Osteocyte (in vitro differentiated cells): ENCODE results near the gene PLXNC1. TPM values are rescaled to one million over a fixed set of nuclear protein-coding genes. Genes with fewer than 3 reads are reported as not detected.

ENCODE experiments used
- DNase-seq: peaks from one replicate; pipeline ENCODE4 v3.0.0; 2021; ENCODE audit warnings: mixed read lengths; ENCODE audit not compliant: unreplicated experiment; ENCODE audit errors: extremely low spot score
- H3K27ac Mint-ChIP-seq: one replicate; pipeline ENCODE4 v1.8.0; 2021; ENCODE audit warnings: mild to moderate bottlenecking, mixed read lengths; ENCODE audit not compliant: unreplicated experiment
- H3K27me3 Mint-ChIP-seq: one replicate; pipeline ENCODE4 v1.8.0; 2021; ENCODE audit warnings: mixed read lengths; ENCODE audit not compliant: unreplicated experiment
- H3K36me3 Mint-ChIP-seq: one replicate; pipeline ENCODE4 v1.8.0; 2021; ENCODE audit warnings: mixed read lengths; ENCODE audit not compliant: unreplicated experiment
- H3K4me1 Mint-ChIP-seq: one replicate; pipeline ENCODE4 v1.8.0; 2021; ENCODE audit warnings: mixed read lengths; ENCODE audit not compliant: unreplicated experiment
- H3K4me3 Mint-ChIP-seq: one replicate; pipeline ENCODE4 v1.8.0; 2021; ENCODE audit warnings: mild to moderate bottlenecking, moderate library complexity, mixed read lengths; ENCODE audit not compliant: unreplicated experiment
- H3K9me3 Mint-ChIP-seq: one replicate; pipeline ENCODE4 v1.8.0; 2021; ENCODE audit warnings: mixed read lengths; ENCODE audit not compliant: unreplicated experiment
- CTCF ChIP-seq: fragments of 200-600 bp; sonication (generic); IDR thresholded peaks from 2 replicates; pipeline ENCODE4 v1.5.0; 2021; ENCODE audit warnings: antibody characterized with exemption, mild to moderate bottlenecking, moderate library complexity
- total RNA-seq: library from RNA; stranded (reverse); gene quantifications from 2 replicates; pipeline ENCODE4 v1.2.1, GENCODE V29; 2021

The PLXNC1 gene
- total RNA-seq, 1 donor from 2014 or later = 0.32 TPM

- H3K4me1 Mint-ChIP-seq = peaks cover 20% of the 10 kb centered on the region
Measured at GRCh38 chr12:94260017-94260416, 111.6 kb downstream of the PLXNC1 start.

DNA sequence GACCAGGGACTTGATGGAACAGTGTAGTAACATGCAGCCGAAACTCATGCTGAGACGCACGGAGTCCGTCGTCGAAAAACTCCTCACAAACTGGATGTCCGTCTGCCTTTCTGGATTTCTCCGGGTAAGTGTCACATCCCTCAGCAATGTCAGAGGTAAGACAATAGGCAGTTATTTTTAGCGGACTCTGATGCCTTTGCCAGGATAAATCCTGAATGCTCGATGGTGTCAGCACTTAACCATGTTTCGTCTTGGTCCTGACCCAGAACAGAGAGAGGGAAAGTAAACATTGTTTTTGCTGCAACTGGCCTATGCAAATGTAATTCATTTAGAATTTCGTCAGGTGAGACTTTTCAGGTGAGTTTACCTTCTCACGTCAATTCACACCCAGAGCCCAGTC is 112.3 kb downstream of the PLXNC1 start:
- H3K4me3 Mint-ChIP-seq = no peak overlapping the region
- H3K27ac Mint-ChIP-seq = no peak overlapping the region
- H3K4me1 Mint-ChIP-seq = peaks cover 20% of the 10 kb centered on the region
- DNase-seq = no peak
- H3K27me3 Mint-ChIP-seq = peaks cover 10% of the 10 kb centered on the region
- H3K36me3 Mint-ChIP-seq = no peaks in the 10 kb centered on the region
- TF ChIP-seq CTCF = no peak
- H3K9me3 Mint-ChIP-seq = no peaks in the 10 kb centered on the region

More at GRCh38 chr12:94260017-94260416, 111.6 kb downstream of the PLXNC1 start:
- no peak overlapping the region for H3K4me3 Mint-ChIP-seq
- H3K9me3 Mint-ChIP-seq = no peaks in the 10 kb centered on the region
- H3K27me3 Mint-ChIP-seq = peaks cover 14% of the 10 kb centered on the region
- H3K36me3 Mint-ChIP-seq = no peaks in the 10 kb centered on the region
- no peak for TF ChIP-seq CTCF
- DNase-seq = no peak
- H3K27ac Mint-ChIP-seq = no peak overlapping the region

GRCh38 chr12:94261119-94261518 is 112.7 kb downstream of the PLXNC1 start:
- no peak for TF ChIP-seq CTCF
- Mint-ChIP-seq H3K27me3 (peaks cover 14% of the 10 kb centered on the region), H3K36me3 (no peaks in the 10 kb centered on the region), H3K4me3 (no peak overlapping the region), H3K9me3 (no peaks in the 10 kb centered on the region), H3K27ac (no peak overlapping the region), H3K4me1 (peaks cover 20% of the 10 kb centered on the region)
- DNase-seq = no peak

- no peak for DNase-seq
- Mint-ChIP-seq H3K36me3 (no peaks in the 10 kb centered on the region), H3K27ac (peak overlapping the region; percentile 80), H3K27me3 (peaks cover 12% of the 10 kb centered on the region), H3K9me3 (no peaks in the 10 kb centered on the region), H3K4me1 (peaks cover 22% of the 10 kb centered on the region), H3K4me3 (no peak overlapping the region)
- no peak for TF ChIP-seq CTCF
Measured at GRCh38 chr12:94261786-94262185, 113.4 kb downstream of the PLXNC1 start.

GRCh38 chr12:94262228-94263010 is 114.0 kb downstream of the PLXNC1 start:
- H3K36me3 Mint-ChIP-seq = no peaks in the 10 kb centered on the region
- peaks cover 8% of the 10 kb centered on the region for H3K27me3 Mint-ChIP-seq
- no peak for DNase-seq
- peaks cover 28% of the 10 kb centered on the region for H3K4me1 Mint-ChIP-seq
- no peaks in the 10 kb centered on the region for H3K9me3 Mint-ChIP-seq
- peak overlapping the region; percentile 80 for H3K27ac Mint-ChIP-seq
- no peak for TF ChIP-seq CTCF
- H3K4me3 Mint-ChIP-seq = peak overlapping the region; percentile 36
